Keratinocyte (primary cell): ENCODE measurements around the gene UBE2QL1.

Experiments used
- CTCF ChIP-seq, 3 experiments: IDR thresholded peaks in 1 of 3; conservative IDR thresholded peaks in 1 of 3; optimal IDR thresholded peaks in 1 of 3; 2 replicates in 2 of 3; 3 replicates in 1 of 3; pipeline versions ENCODE3 to v1.5.1; 2011; ENCODE audit warnings: low read length in 3 of 3, mild to moderate bottlenecking in 3 of 3, moderate library complexity in 2 of 3, control low read depth in 1 of 3, inconsistent platforms in 1 of 3; ENCODE audit not compliant: insufficient read depth in 2 of 3; ENCODE audit errors: extremely low read depth in 1 of 3
- EZH2 ChIP-seq: IDR thresholded peaks from one replicate; pipeline ENCODE4 v1.6.1; 2012; ENCODE audit warnings: inconsistent platforms, mild to moderate bottlenecking, low read length, moderate library complexity

DNA sequence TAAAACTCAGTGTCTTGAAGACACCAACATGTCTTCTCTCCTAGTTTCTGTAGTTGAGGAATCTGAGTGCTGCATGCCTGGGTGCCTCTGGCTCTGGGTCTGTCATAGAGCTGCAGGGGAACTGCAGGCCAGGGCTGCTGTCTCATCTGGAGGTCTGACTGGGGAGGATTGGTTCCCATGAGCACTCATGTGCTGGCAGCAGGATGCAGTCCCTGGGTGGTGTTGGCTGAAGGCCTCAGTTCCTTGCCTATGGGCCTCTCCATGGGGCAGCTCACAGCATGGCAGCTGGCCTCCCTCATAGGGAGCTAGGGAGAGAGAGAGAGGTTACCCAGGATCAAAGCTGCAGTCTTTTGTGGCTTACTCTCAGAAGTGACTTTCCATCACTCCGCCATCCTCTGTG is 22.6 kb downstream of the UBE2QL1 start:
- TF ChIP-seq CTCF (optimal IDR thresholded peaks at IDR 0.05 in 1 of 3, IDR thresholded peaks at IDR 0.05 in 1 of 3, conservative IDR thresholded peaks at IDR 0.05 in 1 of 3; ENCODE audit: extremely low read depth in 1 of 3, insufficient read depth in 2 of 3, low read length in 3 of 3) (no peak), EZH2 (no peak)
